ENCODE results near the gene CLTRN.

The CLTRN gene

GRCh38 chrX:15579778-15580747 is 84.5 kb downstream of the CLTRN start:
- no peak overlapping the region for H3K27ac ChIP-seq
- no peak for TF ChIP-seq Cebpa-rat (IDR thresholded peaks at IDR 0.05)
- H3K9me3 ChIP-seq (replicated peaks in 1 of 11), result peaks cover 0 to 11% (median 7%) of the 10 kb centered on the region in 11 experiments; a peak in 9 of 22 replicates
- H3K36me3 ChIP-seq, result no peaks in the 10 kb centered on the region
- H3K4me3 ChIP-seq, result no peak overlapping the region
- H3K4me1 ChIP-seq, result no peaks in the 10 kb centered on the region
- no peak overlapping the region for H3K9ac ChIP-seq
- no peak overlapping the region for H3K4me2 ChIP-seq
- peaks cover 95 to 100% (median 99%) of the 10 kb centered on the region in 11 experiments for H3K27me3 ChIP-seq
- H4K20me1 ChIP-seq, result peaks cover 0 to 5% (median 0%) of the 10 kb centered on the region in 11 experiments; a peak in 3 of 22 replicates

Data from BLaER1 treated with 17β-estradiol and CSF1 and Interleukin-3, amounts not matched to agents 10 nM and 100 nM (cell line).